ENCODE results near the gene HYCC1. TPM values are rescaled to one million over a fixed set of nuclear protein-coding genes. Genes with fewer than 3 reads are reported as not detected.

Gene HYCC1
- total RNA-seq, 4 donors from 2014 or later: 3.7 to 19.8 (median 8.5) TPM

GRCh38 chr7:22997871-22998518, 15.9 kb downstream of the HYCC1 start:
- Histone ChIP-seq H3K4me3 (no peak overlapping the region), H3K27ac (no peak overlapping the region), H3K27me3 (no peaks in the 10 kb centered on the region), H3K9me3 (no peaks in the 10 kb centered on the region), H3K36me3 (no peaks in the 10 kb centered on the region), H3K4me1 (peaks cover 0 to 3% (median 0%) of the 10 kb centered on the region in 4 donors)
- WGBS, 2 donors (ENCODE audit: low coverage in 1 of 2): 69 to 83% methylated on average over 2 of the region's 2 CpGs
- in situ Hi-C loops (cut with MboI; ENCODE audit: low pct_ligation_motif_present in 1 of 4, low pct_unique_long_range_greater_than_20kb in 1 of 4, low sequenced_read_pairs in 3 of 4) (no loop called here), intact Hi-C loops (cut with DNase I; ENCODE audit: low total_unique reads) (no loop called here)
- no peak for DNase-seq
- no peak for TF ChIP-seq EP300 (IDR thresholded peaks at IDR 0.05; ENCODE audit: low read depth)
- TF ChIP-seq POLR2A (IDR thresholded peaks at IDR 0.05): no peak
- TF ChIP-seq POLR2AphosphoS5 (IDR thresholded peaks at IDR 0.05): no peak
- no peak for TF ChIP-seq CTCF (IDR thresholded peaks at IDR 0.05)

GRCh38 chr7:22996470-22996869, 17.5 kb downstream of the HYCC1 start:
- no peaks in the 10 kb centered on the region for H3K9me3 ChIP-seq
- intact Hi-C loops (cut with DNase I; ENCODE audit: low total_unique reads): no loop called here
- no peak overlapping the region for H3K27ac ChIP-seq
- no peak overlapping the region for H3K4me3 ChIP-seq
- DNase-seq: no peak
- H3K4me1 ChIP-seq: peaks cover 0 to 1% (median 0%) of the 10 kb centered on the region in 4 donors
- in situ Hi-C loops (cut with MboI; ENCODE audit: low pct_ligation_motif_present in 1 of 4, low pct_unique_long_range_greater_than_20kb in 1 of 4, low sequenced_read_pairs in 3 of 4): no loop called here
- TF ChIP-seq EP300 (IDR thresholded peaks at IDR 0.05; ENCODE audit: low read depth) (no peak), CTCF (IDR thresholded peaks at IDR 0.05) (no peak)
- no peaks in the 10 kb centered on the region for H3K27me3 ChIP-seq
- no peaks in the 10 kb centered on the region for H3K36me3 ChIP-seq
- 18 to 25% methylated on average over 1 of the region's 1 CpG for WGBS, 2 donors (ENCODE audit: low coverage in 1 of 2)

- H3K27ac ChIP-seq: no peak overlapping the region
These were observed 18.9 kb downstream of the HYCC1 start for GRCh38 chr7:22995011-22995410.

More at GRCh38 chr7:22995011-22995410, 18.9 kb downstream of the HYCC1 start:
- no peak for DNase-seq
- Histone ChIP-seq H3K4me3 (no peak overlapping the region), H3K36me3 (no peaks in the 10 kb centered on the region), H3K9me3 (no peaks in the 10 kb centered on the region), H3K27me3 (no peaks in the 10 kb centered on the region), H3K4me1 (no peaks in the 10 kb centered on the region)
- in situ Hi-C loops (cut with MboI; ENCODE audit: low pct_ligation_motif_present in 1 of 4, low pct_unique_long_range_greater_than_20kb in 1 of 4, low sequenced_read_pairs in 3 of 4): no loop called here
- intact Hi-C loops (cut with DNase I; ENCODE audit: low total_unique reads): no loop called here
- no peak for TF ChIP-seq POLR2A (IDR thresholded peaks at IDR 0.05)
- no peak for TF ChIP-seq POLR2AphosphoS5 (IDR thresholded peaks at IDR 0.05)
- TF ChIP-seq EP300 (IDR thresholded peaks at IDR 0.05; ENCODE audit: low read depth): no peak
- no peak for TF ChIP-seq CTCF (IDR thresholded peaks at IDR 0.05)
- WGBS, 2 donors (ENCODE audit: low coverage in 1 of 2): 93 to 100% methylated on average over 2 of the region's 2 CpGs

Measured in transverse colon (tissue), 4 donors.